Measurements from ENCODE around the gene ZBTB42. TPM values are rescaled to one million over a fixed set of nuclear protein-coding genes. Genes with fewer than 3 reads are reported as not detected.

Gene ZBTB42
- total RNA-seq, 1 donor from 2014 or later = 5.7 TPM

DNA sequence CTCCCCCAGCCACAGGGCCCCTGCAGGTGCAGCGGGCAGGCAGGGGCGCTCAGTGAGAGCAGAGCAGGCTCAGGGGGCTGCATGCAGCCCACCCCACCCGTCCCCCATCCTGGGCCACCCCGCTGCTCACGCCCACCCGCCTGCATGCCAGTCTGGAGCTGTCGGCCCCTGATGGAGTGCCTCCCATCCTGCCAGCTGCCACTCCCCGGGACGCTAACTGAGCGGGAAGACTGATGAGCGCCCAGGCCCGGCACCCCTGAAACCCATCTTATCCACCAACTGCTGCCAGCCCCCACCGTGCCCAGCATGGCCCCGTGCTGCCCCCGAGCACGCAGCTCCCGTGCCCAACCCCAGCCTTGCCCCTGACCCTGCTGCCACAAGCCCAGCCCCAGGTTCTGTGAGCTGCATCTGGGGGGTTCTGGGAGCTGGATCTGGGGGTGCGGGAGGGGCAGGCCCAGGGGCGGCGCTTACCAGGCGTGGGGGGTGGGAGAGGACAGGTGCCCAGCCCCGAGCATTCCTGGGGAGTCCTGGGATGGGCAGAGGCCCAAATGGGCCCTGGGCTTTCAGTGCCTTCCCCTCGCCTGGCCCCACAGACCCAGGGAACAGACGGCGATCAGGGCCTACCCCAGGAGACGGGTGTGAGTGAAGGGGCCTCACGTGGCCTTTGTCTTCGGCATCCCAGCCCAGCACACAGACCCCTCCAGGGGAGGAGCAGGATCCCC lies 18.7 kb upstream of the ZBTB42 start:
- H3K27me3 ChIP-seq (ENCODE audit: low read depth) = no peaks in the 10 kb centered on the region
- no peak overlapping the region for H3K27ac ChIP-seq (replicated peaks)
- DNase-seq = no peak
- peaks cover 24% of the 10 kb centered on the region for H3K36me3 ChIP-seq
- intact Hi-C loops (cut with micrococcal nuclease) = no loop called here
- H3K9me3 ChIP-seq (replicated peaks) = no peaks in the 10 kb centered on the region
- TF ChIP-seq, protein P1, sequence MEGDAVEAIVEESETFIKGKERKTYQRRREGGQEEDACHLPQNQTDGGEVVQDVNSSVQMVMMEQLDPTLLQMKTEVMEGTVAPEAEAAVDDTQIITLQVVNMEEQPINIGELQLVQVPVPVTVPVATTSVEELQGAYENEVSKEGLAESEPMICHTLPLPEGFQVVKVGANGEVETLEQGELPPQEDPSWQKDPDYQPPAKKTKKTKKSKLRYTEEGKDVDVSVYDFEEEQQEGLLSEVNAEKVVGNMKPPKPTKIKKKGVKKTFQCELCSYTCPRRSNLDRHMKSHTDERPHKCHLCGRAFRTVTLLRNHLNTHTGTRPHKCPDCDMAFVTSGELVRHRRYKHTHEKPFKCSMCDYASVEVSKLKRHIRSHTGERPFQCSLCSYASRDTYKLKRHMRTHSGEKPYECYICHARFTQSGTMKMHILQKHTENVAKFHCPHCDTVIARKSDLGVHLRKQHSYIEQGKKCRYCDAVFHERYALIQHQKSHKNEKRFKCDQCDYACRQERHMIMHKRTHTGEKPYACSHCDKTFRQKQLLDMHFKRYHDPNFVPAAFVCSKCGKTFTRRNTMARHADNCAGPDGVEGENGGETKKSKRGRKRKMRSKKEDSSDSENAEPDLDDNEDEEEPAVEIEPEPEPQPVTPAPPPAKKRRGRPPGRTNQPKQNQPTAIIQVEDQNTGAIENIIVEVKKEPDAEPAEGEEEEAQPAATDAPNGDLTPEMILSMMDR (IDR thresholded peaks at IDR 0.05; ENCODE audit: borderline replicate concordance) = no peak
- H3K4me1 ChIP-seq = peaks cover 23% of the 10 kb centered on the region
- H3K4me3 ChIP-seq = no peak overlapping the region

DNA sequence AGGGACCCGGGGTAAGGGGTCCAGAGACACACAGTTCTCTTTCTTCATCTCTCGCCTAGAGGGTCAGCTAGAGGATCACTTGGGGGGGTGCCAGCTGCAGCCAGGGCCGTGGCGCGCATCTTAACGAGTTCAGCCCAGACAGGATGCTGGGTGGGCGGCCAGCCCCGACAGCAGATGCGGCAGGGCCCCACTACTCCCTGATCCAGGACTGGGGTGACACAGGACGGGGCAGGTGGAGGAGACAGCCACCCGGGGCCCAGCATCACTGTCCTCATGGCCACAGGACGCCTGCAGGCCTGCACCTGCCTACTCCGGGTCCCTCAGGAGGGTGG lies 18.1 kb upstream of the ZBTB42 start:
- H3K27me3 ChIP-seq (ENCODE audit: low read depth) = no peaks in the 10 kb centered on the region
- TF ChIP-seq, protein P1 (IDR thresholded peaks at IDR 0.05; ENCODE audit: borderline replicate concordance) = no peak
- no peak overlapping the region for H3K4me3 ChIP-seq
- intact Hi-C loops (cut with micrococcal nuclease) = no loop called here
- H3K36me3 ChIP-seq = peaks cover 25% of the 10 kb centered on the region
- no peaks in the 10 kb centered on the region for H3K9me3 ChIP-seq (replicated peaks)
- no peak for DNase-seq
- H3K4me1 ChIP-seq = peaks cover 29% of the 10 kb centered on the region
- no peak overlapping the region for H3K27ac ChIP-seq (replicated peaks)

GRCh38 chr14:104783484-104784217 lies 17.2 kb upstream of the ZBTB42 start:
- TF ChIP-seq, protein P1 (IDR thresholded peaks at IDR 0.05; ENCODE audit: borderline replicate concordance) = no peak
- H3K4me1 ChIP-seq = peaks cover 37% of the 10 kb centered on the region
- peaks cover 23% of the 10 kb centered on the region for H3K36me3 ChIP-seq
- no peaks in the 10 kb centered on the region for H3K9me3 ChIP-seq (replicated peaks)
- H3K4me3 ChIP-seq = no peak overlapping the region
- H3K27ac ChIP-seq (replicated peaks) = no peak overlapping the region
- no peak for DNase-seq
- H3K27me3 ChIP-seq (ENCODE audit: low read depth) = no peaks in the 10 kb centered on the region
- intact Hi-C loops (cut with micrococcal nuclease) = no loop called here

DNA sequence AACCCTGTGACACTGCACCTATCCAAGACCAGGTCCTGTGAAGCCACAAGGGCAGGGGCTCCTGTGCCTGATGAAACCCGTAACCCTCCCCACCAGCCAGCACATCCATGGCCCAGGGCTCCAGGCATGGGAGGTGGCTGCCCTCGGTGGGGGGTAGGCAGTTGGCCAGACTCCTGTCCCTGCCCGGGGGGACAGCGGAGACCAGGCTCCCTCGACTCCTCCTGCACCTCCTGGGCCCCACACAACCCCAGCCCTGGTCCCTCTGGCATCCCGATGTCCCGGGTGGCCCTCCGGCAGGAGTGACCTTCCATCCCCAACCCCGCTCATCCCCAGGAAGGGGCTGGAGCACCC lies 16.7 kb upstream of the ZBTB42 start:
- H3K27ac ChIP-seq (replicated peaks) = no peak overlapping the region
- H3K36me3 ChIP-seq = peaks cover 25% of the 10 kb centered on the region
- intact Hi-C loops (cut with micrococcal nuclease) = no loop called here
- H3K4me3 ChIP-seq = no peak overlapping the region
- TF ChIP-seq, protein P1 (IDR thresholded peaks at IDR 0.05; ENCODE audit: borderline replicate concordance) = no peak
- H3K27me3 ChIP-seq (ENCODE audit: low read depth) = no peaks in the 10 kb centered on the region
- no peak for DNase-seq
- no peaks in the 10 kb centered on the region for H3K9me3 ChIP-seq (replicated peaks)
- peaks cover 43% of the 10 kb centered on the region for H3K4me1 ChIP-seq

DNA sequence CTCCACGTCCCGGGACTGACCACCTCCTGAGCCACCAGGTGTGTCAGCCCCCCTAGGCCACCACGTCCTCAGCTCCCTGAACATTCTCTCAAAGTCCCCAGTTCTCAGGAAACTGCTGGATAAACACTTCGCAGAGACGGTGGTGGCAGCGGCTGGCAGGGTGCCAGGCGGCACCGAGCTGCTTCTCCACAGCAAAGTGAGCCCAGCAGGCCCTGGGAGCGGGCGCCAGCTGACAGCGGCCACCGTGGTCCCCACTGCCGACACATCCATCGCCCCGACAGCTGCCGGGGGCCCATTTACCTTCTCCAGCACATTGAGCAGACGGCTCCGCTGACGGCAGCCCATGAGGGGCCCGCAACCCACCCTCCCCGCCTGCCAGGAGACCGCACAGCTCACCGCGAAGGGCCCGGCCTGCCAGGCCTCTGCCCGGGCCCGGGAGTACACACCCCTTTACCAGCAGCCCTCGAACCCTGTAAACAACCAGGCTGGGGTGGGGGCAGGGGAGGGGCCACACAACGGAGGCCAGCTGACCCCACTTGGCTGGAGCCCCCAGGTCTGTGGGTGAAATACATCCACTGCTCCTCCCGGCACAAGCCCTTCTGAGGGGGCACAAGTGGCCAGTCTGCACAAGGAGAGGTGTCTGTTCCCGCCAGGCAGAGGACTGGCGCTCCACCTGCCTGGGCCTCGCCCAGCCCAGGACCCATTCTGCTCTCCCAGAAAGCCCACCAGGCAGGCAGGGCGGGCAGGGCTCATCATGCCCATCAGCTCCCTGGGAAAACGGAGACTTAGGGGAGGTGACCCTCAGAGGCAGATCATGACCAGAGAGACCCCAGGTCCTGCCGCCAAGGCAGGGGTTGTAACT lies 15.8 kb upstream of the ZBTB42 start:
- no peak overlapping the region for H3K27ac ChIP-seq (replicated peaks)
- TF ChIP-seq, protein P1 (IDR thresholded peaks at IDR 0.05; ENCODE audit: borderline replicate concordance) = no peak
- no peaks in the 10 kb centered on the region for H3K9me3 ChIP-seq (replicated peaks)
- DNase-seq = no peak
- H3K36me3 ChIP-seq = peaks cover 26% of the 10 kb centered on the region
- no peaks in the 10 kb centered on the region for H3K27me3 ChIP-seq (ENCODE audit: low read depth)
- H3K4me3 ChIP-seq = no peak overlapping the region
- intact Hi-C loops (cut with micrococcal nuclease) = no loop called here
- peaks cover 49% of the 10 kb centered on the region for H3K4me1 ChIP-seq
